T1000 (cell line): Measurements from ENCODE around the gene SF1.

Source experiments
- DNase-seq: peaks from one replicate; lab custom pipeline; 2025; ENCODE audit warnings: mixed read lengths; lab: John Stamatoyannopoulos, UW

The SF1 gene

GRCh38 chr11:64759722-64760719 lies 18.3 kb downstream of the SF1 start, which contains the start of gene PYGM:
PYGM (minus strand) TSS chr11:64759974; CDS start chr11:64759898, 76 bp downstream.
- no peak for DNase-seq

- DNase-seq, result no peak
These were observed 19.1 kb downstream of the SF1 start for GRCh38 chr11:64759131-64759721.

- DNase-seq, result no peak
These were observed 19.8 kb downstream of the SF1 start for GRCh38 chr11:64758330-64759079.

- DNase-seq, result no peak
These were observed 20.6 kb downstream of the SF1 start for GRCh38 chr11:64757549-64758329.

- DNase-seq, result no peak
These were observed 22.5 kb downstream of the SF1 start for GRCh38 chr11:64755681-64756361.

- no peak for DNase-seq
These were observed 23.3 kb downstream of the SF1 start for GRCh38 chr11:64754919-64755662.

GRCh38 chr11:64754124-64754918 lies 24.0 kb downstream of the SF1 start:
- no peak for DNase-seq

GRCh38 chr11:64753380-64754123 lies 24.8 kb downstream of the SF1 start:
- DNase-seq, result no peak

GRCh38 chr11:64753019-64753379 lies 25.3 kb downstream of the SF1 start:
- no peak for DNase-seq

GRCh38 chr11:64752175-64752970 lies 26.0 kb downstream of the SF1 start:
- no peak for DNase-seq

GRCh38 chr11:64751580-64751979 lies 26.8 kb downstream of the SF1 start:
- DNase-seq, result no peak

- no peak for DNase-seq
These were observed 27.2 kb downstream of the SF1 start for GRCh38 chr11:64751136-64751535.

- DNase-seq, result no peak
These were observed 27.8 kb downstream of the SF1 start for GRCh38 chr11:64750361-64751054.

- no peak for DNase-seq
These were observed 30.2 kb downstream of the SF1 start for GRCh38 chr11:64747961-64748665.

GRCh38 chr11:64746486-64746885 lies 31.9 kb downstream of the SF1 start:
- no peak for DNase-seq

- no peak for DNase-seq
These were observed 32.6 kb downstream of the SF1 start for GRCh38 chr11:64745521-64746328.
